Esophagus (tissue), 2 donors: ENCODE measurements around the gene ZMYND8. TPM values are rescaled to one million over a fixed set of nuclear protein-coding genes. Genes with fewer than 3 reads are reported as not detected.
A peak's percentile ranks its signal among the peaks of the same experiment; 100 is the strongest.
"Not testable (repeated sequence)": the region's sequence is repeated elsewhere in the genome, so short reads cannot be mapped to it uniquely, and the experiment has no call there.

Experiments used
- H3K27ac ChIP-seq, 2 donors: one replicate each; pipeline ENCODE4 v1.5.1; 2013; ENCODE audit warnings: low read depth in 2 of 2, mild to moderate bottlenecking in 2 of 2, inconsistent platforms in 1 of 2, low read length in 1 of 2, moderate library complexity in 1 of 2
- H3K27me3 ChIP-seq, 2 donors: one replicate each; pipeline ENCODE4 v1.6.1; 2013; ENCODE audit warnings: low read length in 2 of 2, control low read depth in 1 of 2, mild to moderate bottlenecking in 1 of 2; ENCODE audit not compliant: insufficient read depth in 2 of 2, control insufficient read depth in 1 of 2
- H3K36me3 ChIP-seq, 2 donors: one replicate each; pipeline ENCODE4 v1.6.1; 2013; ENCODE audit warnings: low read length in 1 of 2; ENCODE audit not compliant: control insufficient read depth in 2 of 2, insufficient read depth in 2 of 2
- H3K4me1 ChIP-seq, 2 donors: one replicate each; pipeline ENCODE4 v1.6.1; 2013; ENCODE audit warnings: low read length in 1 of 2; ENCODE audit not compliant: control insufficient read depth in 2 of 2, insufficient read depth in 2 of 2
- H3K4me3 ChIP-seq, 2 donors: one replicate each; pipeline ENCODE4 v1.5.1; 2013; ENCODE audit warnings: low read length in 2 of 2, mild to moderate bottlenecking in 2 of 2, low read depth in 1 of 2, moderate library complexity in 1 of 2
- H3K9me3 ChIP-seq, 2 donors: one replicate each; pipeline ENCODE4 v1.6.1; 2013; ENCODE audit warnings: mild to moderate bottlenecking in 2 of 2, low read depth in 1 of 2, low read length in 1 of 2, moderate library complexity in 1 of 2; ENCODE audit not compliant: control insufficient read depth in 2 of 2, insufficient read depth in 1 of 2
- WGBS, 2 donors: extraction: QIAGEN DNeasy Blood & Tissue Kit; methylation state at CpG; one replicate each; pipeline ENCODE4 v1.1.7; 2013; 5-methylcytosine and 5-hydroxymethylcytosine counted together
- polyA plus RNA-seq, 2 donors: library from polyadenylated mRNA; stranded (reverse); fragments of 200-250 nt; gene quantifications; one replicate each; pipeline ENCODE4 v1.2.3, GENCODE V29; 2013
- donor health status: healthy with polysubstance abuse.
- donor health status: Bipolar disorder and iron deficiency.

The ZMYND8 gene
- polyA plus RNA-seq, 2 donors: 8.8 to 18.7 TPM

DNA sequence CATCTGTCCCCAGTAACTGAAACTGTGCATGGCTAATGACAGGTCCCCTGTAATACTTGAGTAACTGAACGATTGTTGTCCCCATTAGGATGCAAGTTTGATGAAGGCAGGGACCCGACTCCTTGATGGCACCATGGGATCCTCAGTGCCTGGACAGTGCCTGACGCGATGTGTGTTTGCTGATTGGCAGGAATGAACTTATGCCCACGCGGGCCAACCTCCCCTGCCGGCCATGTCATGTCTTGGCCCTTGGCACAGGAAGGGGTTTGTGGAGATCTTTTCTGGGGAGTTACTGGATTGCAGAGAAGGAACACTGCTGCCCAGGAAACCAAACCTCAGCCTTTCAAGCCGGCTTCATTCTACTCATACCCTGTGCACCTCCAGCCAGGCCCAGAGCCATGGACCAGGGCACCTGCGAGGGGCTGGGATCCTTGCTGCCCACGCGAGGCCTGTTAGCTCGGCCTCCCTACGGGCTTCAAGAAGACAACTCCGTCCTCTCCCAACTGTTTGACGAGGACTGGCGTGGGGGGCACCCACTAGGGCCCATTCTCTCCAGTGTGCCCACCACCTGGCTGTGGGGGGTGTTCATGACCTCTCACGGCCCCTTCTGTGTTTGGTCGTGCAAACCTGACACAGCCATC, 147.8 kb downstream of the ZMYND8 start:
- Histone ChIP-seq H3K27me3 (no peaks in the 10 kb centered on the region), H3K27ac (no peak overlapping the region), H3K4me1 (peaks cover 2 to 3% of the 10 kb centered on the region in 2 donors), H3K9me3 (no peaks in the 10 kb centered on the region), H3K4me3 (no peak overlapping the region), H3K36me3 (peaks cover 12 to 36% of the 10 kb centered on the region in 2 donors)
- 94% methylated on average over 18 of the region's 18 CpGs for WGBS, 2 donors

DNA sequence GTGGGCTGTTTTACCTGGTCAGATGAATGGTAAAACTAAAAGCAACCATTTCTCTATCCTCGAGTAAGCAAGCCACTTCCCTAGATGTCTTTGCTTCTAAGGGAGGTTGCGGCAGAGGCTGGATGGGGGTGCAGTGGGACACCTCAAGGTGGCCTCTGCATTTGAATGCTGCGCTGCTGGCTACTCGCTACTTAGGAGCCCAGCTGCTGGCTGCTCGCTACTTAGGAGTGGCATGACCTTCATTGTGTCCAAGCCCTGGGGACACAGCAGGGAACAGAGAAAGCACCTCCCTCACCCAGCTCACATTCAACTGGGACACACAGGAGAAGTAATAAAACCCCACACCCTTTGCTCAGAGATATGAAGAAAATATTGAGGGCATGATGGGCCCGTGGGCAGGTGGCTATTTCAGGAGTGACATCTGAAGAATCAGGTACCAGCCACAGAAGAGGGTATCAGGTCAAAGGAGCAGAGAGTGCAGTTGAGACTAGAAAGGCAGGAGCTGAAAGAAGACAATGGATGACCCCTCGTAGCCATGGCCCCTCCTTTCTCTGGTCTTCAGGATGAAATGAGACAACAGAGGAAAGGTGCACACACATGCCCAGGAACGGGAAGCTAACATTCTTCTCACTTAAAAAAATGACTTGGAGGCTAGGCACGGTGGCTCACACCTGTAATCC, 149.4 kb downstream of the ZMYND8 start:
- H3K9me3 ChIP-seq: no peaks in the 10 kb centered on the region
- peaks cover 8 to 24% of the 10 kb centered on the region in 2 donors for H3K36me3 ChIP-seq
- no peaks in the 10 kb centered on the region for H3K27me3 ChIP-seq
- H3K4me3 ChIP-seq: no peak overlapping the region
- peaks cover 0 to 9% of the 10 kb centered on the region in 2 donors for H3K4me1 ChIP-seq
- H3K27ac ChIP-seq: no peak overlapping the region
- 83 to 86% methylated on average over 9 of the region's 9 CpGs for WGBS, 2 donors

DNA sequence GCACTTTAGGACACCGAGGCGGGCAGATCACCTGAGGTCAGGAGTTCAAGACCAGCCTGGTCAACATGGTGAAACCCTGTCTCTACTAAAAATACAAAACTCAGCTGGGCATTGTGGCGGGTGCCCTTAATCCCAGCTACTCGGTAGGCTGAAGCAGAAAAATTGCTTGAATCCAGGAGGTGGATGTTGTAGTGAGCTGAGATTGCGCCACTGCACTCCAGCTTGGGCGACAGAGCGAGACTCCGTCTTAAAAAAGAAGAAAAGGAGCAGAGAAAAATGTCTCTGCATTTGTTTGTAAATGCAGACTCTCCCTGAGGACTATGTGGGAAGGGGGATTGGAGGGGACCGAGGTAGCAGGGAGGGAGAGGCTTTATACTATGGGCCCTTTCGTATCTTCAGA, 149.9 kb downstream of the ZMYND8 start:
- WGBS, 2 donors: 85 to 90% methylated on average over 10 of the region's 10 CpGs

DNA sequence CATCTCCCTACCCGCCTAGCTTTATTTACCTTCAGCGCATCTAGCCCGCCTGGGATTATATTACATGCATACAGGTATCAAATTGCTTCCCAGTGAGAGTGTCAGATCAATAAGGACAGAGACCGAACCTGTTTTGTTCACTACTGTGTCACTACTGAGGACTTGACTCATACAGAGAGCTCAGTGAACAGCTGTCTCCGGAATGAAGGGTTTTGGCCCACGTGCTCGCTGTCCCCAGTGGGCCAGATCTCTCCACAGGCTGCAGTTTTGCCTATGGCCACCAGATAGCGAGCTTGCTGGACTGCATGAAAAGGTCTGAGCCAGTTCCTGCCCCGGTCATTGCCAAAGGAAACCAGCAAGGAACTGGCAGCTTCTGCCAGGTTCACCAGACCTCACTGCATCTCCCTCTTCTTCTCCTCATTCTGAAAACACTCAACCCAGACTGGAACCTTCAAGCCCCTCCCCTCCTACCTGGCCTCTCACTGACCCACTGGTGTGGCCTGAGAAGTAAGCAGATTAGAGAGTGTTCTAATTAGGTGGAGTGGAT, 150.8 kb downstream of the ZMYND8 start:
- H3K27me3 ChIP-seq: no peaks in the 10 kb centered on the region
- H3K27ac ChIP-seq: peak overlapping the region; percentile 29 to 81
- peaks cover 3 to 10% of the 10 kb centered on the region in 2 donors for H3K36me3 ChIP-seq
- peaks cover 0 to 11% of the 10 kb centered on the region in 2 donors for H3K4me1 ChIP-seq
- no peak overlapping the region for H3K4me3 ChIP-seq
- whole genome bisulfite sequencing, 2 donors: 44 to 47% methylated on average over 9 of the region's 9 CpGs
- no peaks in the 10 kb centered on the region for H3K9me3 ChIP-seq

More for the DNA sequence above, 149.9 kb downstream of the ZMYND8 start:
- H3K27me3 ChIP-seq, H3K9me3 ChIP-seq, H3K4me3 ChIP-seq, H3K27ac ChIP-seq: not testable (repeated sequence)
- Histone ChIP-seq H3K36me3 (peaks cover 5 to 18% of the 10 kb centered on the region in 2 donors), H3K4me1 (peaks cover 0 to 11% of the 10 kb centered on the region in 2 donors)

DNA sequence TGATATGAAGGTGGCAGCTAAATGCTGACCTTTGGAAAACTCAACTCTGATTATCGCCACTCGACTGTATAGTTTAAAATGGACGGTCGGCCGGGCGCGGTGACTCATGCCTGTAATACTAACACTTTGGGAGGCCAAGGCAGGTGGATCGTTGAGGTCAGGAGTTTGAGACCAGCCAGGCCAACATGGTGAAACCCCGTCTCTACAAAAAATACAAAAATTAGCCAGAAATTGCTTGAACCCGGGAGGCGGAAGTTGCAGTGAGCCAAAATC, 151.7 kb downstream of the ZMYND8 start:
- Histone ChIP-seq H3K4me1 (peaks cover 0 to 11% of the 10 kb centered on the region in 2 donors), H3K27ac (peak overlapping the region; percentile 57 to 81)
- not testable (repeated sequence) for H3K36me3 ChIP-seq, H3K4me3 ChIP-seq, H3K9me3 ChIP-seq, H3K27me3 ChIP-seq
- WGBS, 2 donors: 92 to 94% methylated on average over 11 of the region's 11 CpGs

DNA sequence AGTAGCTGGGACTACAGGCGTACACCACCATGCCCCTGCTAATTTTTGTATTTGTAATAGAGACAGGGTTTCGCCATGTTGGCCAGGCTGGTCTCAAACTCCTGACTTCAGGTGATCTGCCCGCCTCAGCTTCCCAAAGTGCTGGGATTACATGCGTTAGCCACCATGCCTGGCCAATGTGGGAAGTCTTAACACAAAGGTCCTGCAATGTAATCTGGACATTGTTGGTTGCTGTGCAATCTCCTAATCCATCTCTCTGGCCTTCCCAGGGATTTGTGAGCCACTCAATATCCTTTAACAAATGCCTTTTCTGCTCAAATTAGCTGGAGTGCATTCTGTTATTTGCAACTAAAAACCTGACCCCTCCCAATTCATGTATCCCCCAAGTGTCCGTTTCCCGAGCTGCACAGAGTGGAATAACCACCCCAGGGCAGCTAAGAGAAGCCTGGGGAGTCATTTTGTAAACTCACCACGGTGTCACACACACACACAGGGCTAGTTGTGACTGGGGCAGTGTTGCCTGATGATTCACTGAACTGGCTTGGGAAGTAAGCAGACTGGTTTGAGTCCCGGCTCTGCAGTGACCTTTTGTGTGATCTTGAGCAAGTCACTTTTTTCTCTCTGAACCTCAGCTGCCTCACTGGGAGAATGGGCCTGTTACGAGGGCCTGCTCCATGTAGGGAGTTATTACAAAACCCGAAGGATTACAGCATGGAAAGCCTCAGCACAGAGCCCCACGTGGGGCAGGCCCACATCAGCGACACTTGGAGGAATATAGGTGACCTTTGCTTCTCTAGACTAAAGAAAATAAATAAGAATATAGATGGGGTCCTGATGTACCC, 152.3 kb downstream of the ZMYND8 start:
- Histone ChIP-seq H3K27me3 (no peaks in the 10 kb centered on the region), H3K4me3 (no peak overlapping the region), H3K9me3 (no peaks in the 10 kb centered on the region), H3K36me3 (peaks cover 0 to 2% of the 10 kb centered on the region in 2 donors), H3K4me1 (peaks cover 0 to 11% of the 10 kb centered on the region in 2 donors), H3K27ac (peak overlapping the region; percentile 57 to 81)
- 68 to 77% methylated on average over 12 of the region's 12 CpGs for WGBS, 2 donors

DNA sequence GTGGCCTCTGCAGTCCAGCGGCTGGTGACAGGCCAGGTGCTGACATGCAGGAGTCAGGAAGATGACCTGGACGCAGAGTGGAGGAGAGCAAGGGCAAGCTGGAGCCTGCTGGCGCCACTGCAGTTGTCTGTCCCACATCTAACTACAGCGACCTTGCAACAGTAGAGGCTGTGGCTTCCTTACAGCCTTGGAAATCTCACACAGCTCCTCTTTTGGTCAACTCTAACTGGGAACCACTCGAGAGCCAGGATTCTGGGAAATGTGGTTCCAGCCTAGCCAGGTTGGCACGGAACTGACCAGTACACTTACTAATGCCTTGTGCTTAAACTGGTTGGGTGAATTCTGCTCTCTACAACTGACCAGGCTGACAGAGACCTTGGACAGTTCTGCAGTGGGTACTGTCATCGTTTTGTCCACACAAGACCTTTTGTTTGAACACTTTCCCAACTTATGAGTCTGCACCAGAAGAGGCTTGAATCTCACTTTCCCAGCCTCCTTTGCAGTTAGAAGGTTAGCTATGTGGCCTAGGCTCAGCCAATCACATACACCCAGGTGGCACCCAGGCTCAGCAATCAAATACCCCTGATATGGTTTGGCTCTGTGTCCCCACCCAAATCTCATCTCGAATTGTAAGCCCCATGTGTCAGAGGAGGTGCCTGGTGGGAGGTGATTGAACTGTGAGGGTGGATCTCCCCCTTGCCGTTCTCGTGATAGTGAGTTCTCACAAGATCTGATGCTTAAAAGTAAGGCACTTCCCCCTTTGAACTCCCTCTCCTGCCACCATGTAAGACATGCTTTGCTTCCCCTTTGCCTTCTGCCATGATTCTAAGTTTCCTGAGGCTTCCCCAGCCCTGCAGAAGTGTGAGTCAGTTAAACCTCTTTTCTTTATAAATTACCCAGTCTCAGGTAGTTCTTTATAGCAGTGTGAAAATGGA, 153.5 kb downstream of the ZMYND8 start:
- Histone ChIP-seq H3K36me3 (no peaks in the 10 kb centered on the region), H3K9me3 (no peaks in the 10 kb centered on the region), H3K27me3 (no peaks in the 10 kb centered on the region), H3K4me1 (peaks cover 0 to 11% of the 10 kb centered on the region in 2 donors), H3K27ac (peak overlapping the region in 1 of 2 donors; percentile 65), H3K4me3 (no peak overlapping the region)
- WGBS, 2 donors: 74 to 78% methylated on average over 10 of the region's 10 CpGs

DNA sequence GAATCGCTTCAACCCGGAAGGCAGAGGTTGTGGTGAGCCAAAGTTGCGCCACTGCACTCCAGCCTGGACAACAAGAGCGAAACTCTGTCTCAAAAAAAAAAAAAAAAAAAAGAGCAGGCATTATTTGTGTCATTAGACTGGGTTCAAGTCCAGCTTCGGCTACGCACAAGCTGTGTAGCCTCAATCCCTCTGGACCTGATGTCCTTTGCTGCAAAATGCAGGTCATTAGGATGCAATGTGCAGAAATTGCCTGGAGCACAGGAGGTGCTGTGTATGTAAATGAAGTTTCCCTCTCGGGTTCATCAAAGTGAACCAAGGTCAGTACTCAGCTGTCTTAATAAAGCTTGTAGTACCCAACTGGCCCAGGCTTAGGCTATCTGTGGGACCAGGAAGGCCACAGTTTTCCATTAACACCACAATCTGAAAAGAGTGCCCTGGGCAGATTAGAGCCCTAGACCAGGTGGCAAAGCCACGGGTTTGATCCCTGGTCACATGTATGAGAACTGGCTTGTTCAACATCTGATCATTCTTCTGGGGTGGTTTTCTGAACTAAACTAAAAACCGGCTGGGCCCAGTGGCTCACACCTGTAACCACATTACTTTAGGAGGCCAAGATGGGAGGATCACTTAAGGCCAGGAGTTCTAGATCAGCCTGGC, 155.3 kb downstream of the ZMYND8 start:
- no peaks in the 10 kb centered on the region for H3K9me3 ChIP-seq
- no peaks in the 10 kb centered on the region for H3K36me3 ChIP-seq
- 77 to 84% methylated on average over 9 of the region's 9 CpGs for WGBS, 2 donors
- H3K27ac ChIP-seq: peak overlapping the region in 1 of 2 donors; percentile 45
- peaks cover 3 to 14% of the 10 kb centered on the region in 2 donors for H3K4me1 ChIP-seq
- no peak overlapping the region for H3K4me3 ChIP-seq
- no peaks in the 10 kb centered on the region for H3K27me3 ChIP-seq
